Breast epithelium (tissue), 3 donors: ENCODE data around the gene EHMT1.

ENCODE experiments used
- POLR2A ChIP-seq: fragments of 450-650 bp; IDR thresholded peaks from one replicate; pipeline ENCODE4 v1.6.1; 2016; ENCODE audit warnings: antibody characterized with exemption, mild to moderate bottlenecking, moderate library complexity
- POLR2AphosphoS5 ChIP-seq, 3 donors: sonication (generic); formaldehyde crosslinking; IDR thresholded peaks; one replicate each; pipeline ENCODE4 v1.6.1; 2017; ENCODE audit warnings: antibody characterized with exemption in 3 of 3
- TF ChIP-seq, protein P1 (sequence below), 3 donors: fragments of 450-650 bp; IDR thresholded peaks; one replicate each; pipeline ENCODE4 v1.5.1; 2016 to 2017; ENCODE audit warnings: antibody characterized with exemption in 3 of 3, mild to moderate bottlenecking in 3 of 3, moderate library complexity in 3 of 3

DNA sequence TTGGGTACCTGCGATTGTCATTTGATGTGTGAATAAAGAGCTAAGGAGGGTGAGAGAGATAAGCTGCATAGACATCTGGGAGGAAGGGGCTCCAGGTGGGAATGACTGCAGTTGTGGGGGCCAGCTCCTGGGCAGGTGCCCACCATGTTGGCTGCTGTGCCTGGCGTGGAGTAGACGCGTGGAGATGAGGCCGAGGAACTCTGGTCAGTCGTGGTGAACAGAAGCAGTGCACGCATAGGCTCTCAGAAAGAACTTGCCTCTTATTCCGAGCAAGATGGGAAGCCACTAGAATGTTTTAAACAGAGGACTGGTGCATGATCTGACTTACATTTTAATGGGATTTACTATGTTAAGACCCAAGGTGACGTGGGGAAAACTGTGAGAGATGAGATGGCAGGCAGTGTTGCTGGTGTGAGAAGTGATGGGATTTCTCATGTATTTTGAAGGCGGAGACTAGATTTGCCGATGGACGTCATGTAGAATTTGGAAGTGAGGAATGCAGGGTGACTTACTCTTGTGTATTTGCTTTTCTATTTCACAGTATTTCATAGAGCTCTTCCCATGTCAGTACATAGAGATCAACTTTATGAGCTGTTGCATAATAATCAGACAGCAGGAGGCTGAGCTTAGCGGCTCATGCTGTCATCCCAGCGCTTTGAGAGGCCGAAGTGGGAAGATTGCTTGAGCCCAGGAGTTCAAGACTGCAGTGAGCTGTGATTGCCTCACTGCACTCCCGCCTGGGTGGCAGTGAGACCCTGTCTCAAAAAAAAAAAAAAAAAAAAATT lies 71.1 kb downstream of the EHMT1 start:
- TF ChIP-seq, protein P1, sequence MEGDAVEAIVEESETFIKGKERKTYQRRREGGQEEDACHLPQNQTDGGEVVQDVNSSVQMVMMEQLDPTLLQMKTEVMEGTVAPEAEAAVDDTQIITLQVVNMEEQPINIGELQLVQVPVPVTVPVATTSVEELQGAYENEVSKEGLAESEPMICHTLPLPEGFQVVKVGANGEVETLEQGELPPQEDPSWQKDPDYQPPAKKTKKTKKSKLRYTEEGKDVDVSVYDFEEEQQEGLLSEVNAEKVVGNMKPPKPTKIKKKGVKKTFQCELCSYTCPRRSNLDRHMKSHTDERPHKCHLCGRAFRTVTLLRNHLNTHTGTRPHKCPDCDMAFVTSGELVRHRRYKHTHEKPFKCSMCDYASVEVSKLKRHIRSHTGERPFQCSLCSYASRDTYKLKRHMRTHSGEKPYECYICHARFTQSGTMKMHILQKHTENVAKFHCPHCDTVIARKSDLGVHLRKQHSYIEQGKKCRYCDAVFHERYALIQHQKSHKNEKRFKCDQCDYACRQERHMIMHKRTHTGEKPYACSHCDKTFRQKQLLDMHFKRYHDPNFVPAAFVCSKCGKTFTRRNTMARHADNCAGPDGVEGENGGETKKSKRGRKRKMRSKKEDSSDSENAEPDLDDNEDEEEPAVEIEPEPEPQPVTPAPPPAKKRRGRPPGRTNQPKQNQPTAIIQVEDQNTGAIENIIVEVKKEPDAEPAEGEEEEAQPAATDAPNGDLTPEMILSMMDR (IDR thresholded peaks at IDR 0.05), result no peak
- TF ChIP-seq POLR2A (no peak), POLR2AphosphoS5 (IDR thresholded peaks at IDR 0.05) (no peak)
